ENCODE measurements around the gene PTPA. TPM values are rescaled to one million over a fixed set of nuclear protein-coding genes. Genes with fewer than 3 reads are reported as not detected.

PTPA gene
- polyA plus RNA-seq, 1 donor from 2014 or later, result 62.8 TPM

GRCh38 chr9:129101279-129101678 lies 9.9 kb upstream of the PTPA start:
- Histone ChIP-seq H3K4me3 (ENCODE audit: low read length) (no peak overlapping the region), H3F3A (ENCODE audit: insufficient read depth, low read length, poor library complexity, severe bottlenecking) (no peaks in the 10 kb centered on the region), H3K9me3 (ENCODE audit: low read length) (no peaks in the 10 kb centered on the region), H3K36me3 (ENCODE audit: insufficient read depth, low read length) (no peaks in the 10 kb centered on the region), H3K4me2 (ENCODE audit: low read length) (no peak overlapping the region), H3K27ac (ENCODE audit: low read length) (no peak overlapping the region), H2AFZ (ENCODE audit: low read depth, low read length) (no peak overlapping the region), H3K79me2 (replicated peaks; ENCODE audit: insufficient read depth, low read length) (no peaks in the 10 kb centered on the region), H3K9me2 (ENCODE audit: insufficient read depth, low read length) (no peaks in the 10 kb centered on the region), H3K9ac (ENCODE audit: low read length) (no peak overlapping the region), H4K20me1 (ENCODE audit: insufficient read depth) (no peaks in the 10 kb centered on the region), H3K27me3 (ENCODE audit: insufficient read depth, low read depth, low read length) (no peaks in the 10 kb centered on the region)
- TF ChIP-seq POLR2AphosphoS5 (IDR thresholded peaks at IDR 0.05) (no peak), EP300 (conservative IDR thresholded peaks at IDR 0.05; ENCODE audit: poor library complexity, severe bottlenecking) (no peak), RAD21 (conservative IDR thresholded peaks at IDR 0.05) (no peak), CTCF (IDR thresholded peaks at IDR 0.05; ENCODE audit: poor library complexity, severe bottlenecking) (no peak), TAF1 (IDR thresholded peaks at IDR 0.05; ENCODE audit: low read depth) (no peak), REST (IDR thresholded peaks at IDR 0.05; ENCODE audit: borderline replicate concordance) (no peak), MXI1 (conservative IDR thresholded peaks at IDR 0.05; ENCODE audit: poor library complexity, severe bottlenecking) (no peak), EZH2 (IDR thresholded peaks at IDR 0.05; ENCODE audit: borderline replicate concordance, insufficient read depth, low read length, poor library complexity, severe bottlenecking) (no peak)

DNA sequence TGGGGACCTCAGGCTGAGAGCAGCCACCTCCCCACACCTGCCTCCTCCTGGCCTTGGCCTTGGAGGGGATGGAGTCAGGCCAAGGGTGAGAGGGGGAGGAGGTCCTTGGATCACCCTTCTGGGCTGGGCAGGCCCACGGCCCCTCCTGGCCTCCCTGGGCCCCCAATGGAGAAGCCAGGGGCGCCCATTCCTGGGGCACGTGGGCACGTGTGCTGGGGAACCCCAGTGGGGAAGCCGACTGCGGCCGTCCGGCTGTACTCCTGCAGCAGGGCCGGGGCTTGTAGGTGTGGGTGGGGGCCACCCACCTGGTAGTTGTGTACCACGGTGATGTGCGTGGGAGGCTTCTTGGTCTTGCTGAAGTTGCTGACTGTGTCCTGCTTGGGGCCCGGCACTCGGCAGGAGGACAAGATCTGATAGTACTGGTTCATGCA lies 9.1 kb upstream of the PTPA start:
- Histone ChIP-seq H3K9ac (ENCODE audit: low read length) (no peak overlapping the region), H2AFZ (ENCODE audit: low read depth, low read length) (no peak overlapping the region), H3K9me3 (ENCODE audit: low read length) (no peaks in the 10 kb centered on the region), H3K36me3 (ENCODE audit: insufficient read depth, low read length) (no peaks in the 10 kb centered on the region), H3K79me2 (replicated peaks; ENCODE audit: insufficient read depth, low read length) (no peaks in the 10 kb centered on the region), H3K9me2 (ENCODE audit: insufficient read depth, low read length) (no peaks in the 10 kb centered on the region), H3K4me3 (ENCODE audit: low read length) (no peak overlapping the region), H4K20me1 (ENCODE audit: insufficient read depth) (no peaks in the 10 kb centered on the region), H3K27me3 (ENCODE audit: insufficient read depth, low read depth, low read length) (no peaks in the 10 kb centered on the region), H3K4me2 (ENCODE audit: low read length) (no peak overlapping the region), H3K27ac (ENCODE audit: low read length) (no peak overlapping the region), H3F3A (ENCODE audit: insufficient read depth, low read length, poor library complexity, severe bottlenecking) (no peaks in the 10 kb centered on the region)
- TF ChIP-seq TAF1 (IDR thresholded peaks at IDR 0.05; ENCODE audit: low read depth), result no peak
